Urothelium cell line (cell line): Measurements from ENCODE around the gene CD58.

Experiments used
- DNase-seq: peaks from one replicate; pipeline ENCODE4 v3.0.0; 2011; ENCODE audit warnings: low spot score, mixed read lengths
- FAIRE-seq: peaks from 2 replicates; lab custom pipeline; 2011; peaks lifted over from hg19 to GRCh38; lab: Jason Lieb, UNC

The CD58 gene

DNA sequence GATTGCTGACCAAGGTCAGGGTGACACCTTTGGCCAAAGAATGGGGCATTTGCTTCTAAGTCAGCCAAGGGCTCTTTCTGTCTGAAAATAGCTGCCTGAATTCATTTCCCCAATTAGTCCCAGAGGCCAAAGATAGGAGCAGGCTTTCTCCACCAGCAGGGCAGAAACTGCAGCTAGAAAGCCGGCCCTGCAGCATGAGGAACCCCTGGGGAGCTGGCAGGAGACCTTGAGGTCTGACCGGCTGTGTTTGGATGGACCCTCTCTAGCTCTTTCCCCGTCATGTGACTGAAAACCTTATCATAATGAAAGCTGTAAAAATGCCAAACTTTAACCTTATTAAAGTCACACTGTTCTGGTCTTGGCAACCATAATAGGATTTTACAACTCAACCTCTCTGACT lies 93.4 kb downstream of the CD58 start:
- no peak for DNase-seq
- FAIRE-seq, result no peak

DNA sequence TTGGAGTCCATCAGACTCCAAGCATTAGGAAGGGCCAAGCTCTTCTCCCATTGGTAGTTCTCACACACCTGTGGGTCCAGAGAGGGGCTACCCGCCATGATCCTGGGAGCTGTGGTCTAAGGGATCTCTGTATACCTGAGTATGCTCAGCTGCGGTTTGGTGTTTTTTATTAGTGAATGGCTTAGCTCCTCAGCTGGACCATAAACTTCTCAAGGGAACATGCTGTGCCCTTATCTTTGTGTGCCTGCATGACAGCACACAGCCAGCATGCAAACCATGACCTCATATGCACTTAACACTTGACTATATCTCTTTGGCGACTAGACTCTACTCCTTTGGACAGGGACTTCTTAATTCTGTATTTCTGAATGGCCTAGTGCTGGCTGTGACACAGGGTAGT lies 94.5 kb downstream of the CD58 start:
- DNase-seq, result no peak
- no peak for FAIRE-seq

DNA sequence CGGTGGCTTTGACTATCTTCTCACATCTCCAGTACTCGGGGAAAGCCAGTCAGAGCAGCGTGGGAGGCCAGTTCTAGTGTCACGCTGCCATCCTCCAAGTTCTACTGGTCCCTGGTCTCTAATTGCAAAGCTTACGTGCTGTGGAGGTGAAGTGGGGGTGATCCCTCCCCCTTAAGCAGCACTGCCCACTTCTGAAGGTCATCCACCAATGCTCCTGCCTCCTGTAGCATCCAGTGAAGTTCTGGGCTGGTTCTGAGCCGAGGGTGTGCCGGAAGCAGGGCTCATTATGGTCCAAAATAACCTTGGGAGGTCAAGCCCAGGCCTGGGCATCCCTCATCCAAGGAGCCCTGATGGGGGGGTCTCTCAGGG lies 95.0 kb downstream of the CD58 start:
- FAIRE-seq, result no peak

DNA sequence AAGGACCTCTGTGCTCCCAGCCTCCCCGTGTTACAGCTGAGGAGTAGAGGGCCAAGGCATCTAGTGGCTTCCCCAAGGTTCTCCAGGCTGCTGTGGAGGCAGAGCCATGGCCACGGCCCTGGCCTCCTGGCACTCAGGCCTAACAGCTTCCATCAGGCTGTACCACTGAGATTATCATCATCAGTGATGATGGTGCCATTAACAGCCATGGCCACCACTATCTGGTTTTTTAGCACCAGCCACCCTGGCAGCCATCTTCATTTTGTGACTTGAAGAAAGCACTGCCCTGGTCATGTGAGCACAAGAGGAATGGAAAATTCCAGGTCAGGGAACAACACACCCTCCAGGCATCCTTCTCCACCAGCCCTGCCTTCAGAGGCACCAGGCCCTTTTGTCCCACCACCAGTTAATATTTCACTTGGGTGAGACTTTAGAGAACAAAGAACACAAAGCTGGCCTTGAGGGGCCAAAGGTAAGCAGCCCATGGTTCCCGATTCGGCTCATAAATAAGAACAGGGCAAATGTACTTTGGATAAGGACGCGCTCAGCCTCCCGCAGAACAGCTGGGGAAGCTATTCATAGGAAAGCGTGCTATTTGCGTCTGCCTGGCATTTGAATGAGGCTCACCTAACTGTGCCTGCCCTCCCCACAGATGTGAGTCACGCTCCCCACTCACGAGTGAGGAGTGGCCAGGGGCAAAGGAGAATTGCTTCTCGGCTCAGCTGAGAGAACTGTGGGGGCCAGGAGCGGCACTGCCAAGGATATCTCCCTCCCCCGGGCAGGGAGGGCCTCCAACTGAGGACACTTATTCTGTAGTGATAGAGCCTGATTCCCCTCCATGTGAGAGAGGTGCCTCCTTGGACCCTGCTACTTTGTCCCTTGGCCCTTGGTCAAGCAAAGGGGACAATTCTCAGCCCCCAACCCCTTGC lies 95.6 kb downstream of the CD58 start:
- DNase-seq (no peak), FAIRE-seq (no peak)

More for the DNA sequence above, 95.0 kb downstream of the CD58 start:
- DNase-seq, result no peak

DNA sequence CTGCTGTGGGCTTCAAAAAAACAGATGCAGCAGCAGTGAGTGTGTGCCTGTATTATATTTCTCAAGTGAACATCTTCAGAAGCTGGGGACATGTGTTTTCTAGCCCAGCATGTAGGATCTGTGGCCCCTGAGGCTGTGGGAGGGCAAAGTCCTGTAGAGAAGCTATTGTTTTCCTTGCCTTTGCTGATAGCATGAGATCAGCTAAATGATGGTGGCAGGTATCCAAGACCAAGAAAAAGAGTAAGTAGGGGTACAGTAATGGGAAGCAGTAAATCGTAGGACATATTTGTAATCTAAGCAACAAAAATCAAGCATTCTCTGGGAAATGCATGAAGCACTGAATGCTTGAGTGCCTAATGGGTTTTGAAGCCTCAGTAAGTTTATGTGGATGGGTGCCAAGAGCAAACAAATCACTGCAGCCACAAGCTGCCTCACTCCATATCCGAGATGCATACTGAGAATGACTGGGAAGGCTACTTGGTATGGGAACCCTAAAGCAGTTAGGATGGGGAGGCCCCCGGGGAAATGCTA lies 98.3 kb downstream of the CD58 start:
- FAIRE-seq (no peak), DNase-seq (no peak)

DNA sequence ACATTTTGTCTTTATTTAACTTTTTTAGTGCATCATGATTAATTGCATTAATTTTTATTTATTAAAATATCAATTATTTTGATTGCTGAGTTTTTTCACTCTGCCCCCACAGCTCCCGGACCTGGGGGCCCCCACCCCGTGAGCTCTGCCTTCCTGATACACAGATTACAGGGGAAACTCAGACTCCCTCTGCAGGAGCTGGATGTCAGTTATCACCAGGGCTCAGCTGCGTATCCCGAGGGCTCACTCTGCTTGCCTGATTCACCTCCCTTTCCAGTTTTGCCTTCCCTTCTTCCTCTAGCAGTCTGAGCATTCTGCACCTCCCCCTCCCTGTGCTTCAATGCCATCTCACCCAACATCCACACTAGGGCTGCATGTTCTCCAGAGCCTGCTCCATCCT lies 99.6 kb downstream of the CD58 start:
- FAIRE-seq, result no peak

DNA sequence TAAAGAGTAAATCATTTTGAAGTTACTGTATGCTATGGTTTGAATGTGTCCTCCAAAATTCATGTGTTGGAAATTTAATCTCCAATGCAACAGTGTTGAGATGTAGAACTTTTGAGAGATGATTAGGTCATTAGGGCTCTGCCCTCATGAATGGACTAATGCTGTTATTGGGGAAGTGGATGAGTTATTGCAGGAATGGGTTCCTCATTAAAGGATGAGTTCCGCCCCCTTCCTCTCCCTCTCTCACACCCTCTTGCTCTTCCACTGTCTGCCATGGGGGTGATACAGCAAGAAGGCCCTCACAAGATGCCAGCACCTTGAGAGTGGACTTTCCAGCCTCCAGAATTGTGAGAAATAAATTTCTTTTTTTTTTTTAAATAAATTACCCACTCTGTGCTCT lies 100.2 kb downstream of the CD58 start:
- no peak for FAIRE-seq
- DNase-seq, result no peak

More for the DNA sequence above, 99.6 kb downstream of the CD58 start:
- DNase-seq, result no peak

DNA sequence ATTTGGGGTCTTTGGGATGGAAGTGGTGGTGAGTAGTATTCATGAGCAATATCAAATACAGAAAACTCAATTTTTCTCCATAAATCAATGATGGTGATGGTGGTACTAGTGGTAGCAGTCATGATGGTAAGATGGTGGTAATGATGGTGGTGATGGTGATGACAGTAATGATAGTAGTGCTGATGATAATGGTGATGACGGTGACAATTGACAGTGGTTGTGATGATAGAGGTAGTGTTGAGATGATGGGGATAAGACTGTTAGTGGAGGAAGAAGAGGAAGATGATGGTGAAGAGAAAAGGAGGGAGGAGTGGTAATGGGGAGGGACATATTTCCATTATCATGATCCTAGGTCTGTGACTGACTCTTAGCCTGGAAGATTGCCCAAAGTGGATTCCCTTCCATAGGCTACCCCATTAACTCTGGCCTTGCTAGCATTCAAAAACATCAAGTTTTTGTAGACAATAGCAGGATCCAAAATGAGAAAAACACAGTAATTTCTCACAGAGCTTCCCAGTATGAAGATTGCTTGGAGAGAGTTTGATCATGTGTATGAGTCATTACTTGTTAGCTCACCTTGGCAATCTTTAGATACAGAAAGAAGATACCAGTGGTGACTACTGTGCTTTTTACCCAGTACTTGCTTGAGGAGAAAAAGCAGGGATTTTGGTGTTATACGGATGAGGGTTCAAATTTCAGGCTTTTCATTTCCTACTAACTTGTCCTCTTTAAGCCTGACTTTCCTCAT lies 103.8 kb downstream of the CD58 start:
- FAIRE-seq, result no peak
- DNase-seq, result no peak

DNA sequence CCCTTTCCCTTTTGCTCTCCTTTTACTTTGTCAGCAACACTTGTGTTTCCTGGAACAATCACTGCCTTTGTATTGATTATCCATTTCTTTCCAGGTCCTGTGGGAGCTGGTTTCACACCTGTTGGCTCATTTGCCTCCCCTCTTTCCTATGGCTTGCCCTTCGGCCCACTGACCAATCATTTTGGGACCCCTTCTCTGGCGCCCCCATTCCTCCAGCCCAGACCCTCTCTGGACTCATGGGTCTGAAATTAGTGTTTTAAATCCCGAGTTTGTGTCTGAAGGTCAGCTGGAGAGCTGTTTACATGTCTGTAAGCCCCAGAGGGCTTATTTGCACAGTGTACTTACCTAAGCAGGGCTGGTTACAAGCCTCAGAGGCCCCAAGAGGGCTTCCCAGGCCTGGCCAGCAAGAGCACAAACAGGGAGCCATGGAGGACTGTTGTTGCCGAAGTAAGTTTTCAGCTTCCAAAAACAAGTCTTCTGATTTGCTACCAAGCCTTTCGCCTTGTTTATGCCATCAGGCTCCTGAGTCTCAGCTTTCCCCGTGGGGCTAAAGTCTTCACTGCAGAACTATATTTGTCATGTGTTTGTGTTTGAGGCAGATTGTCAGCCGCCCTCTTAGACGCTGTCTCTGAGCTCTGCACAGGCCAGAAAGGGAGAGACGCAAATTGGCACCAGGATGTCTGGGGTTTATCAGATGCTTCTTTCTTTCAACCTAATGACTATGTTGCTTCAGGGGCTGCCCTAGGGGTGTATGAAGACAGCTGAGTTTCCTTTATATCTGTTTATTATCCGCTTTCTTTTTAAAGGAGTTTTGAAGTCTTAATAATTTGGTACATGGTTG lies 104.8 kb downstream of the CD58 start:
- FAIRE-seq, result no peak
- DNase-seq, result no peak

DNA sequence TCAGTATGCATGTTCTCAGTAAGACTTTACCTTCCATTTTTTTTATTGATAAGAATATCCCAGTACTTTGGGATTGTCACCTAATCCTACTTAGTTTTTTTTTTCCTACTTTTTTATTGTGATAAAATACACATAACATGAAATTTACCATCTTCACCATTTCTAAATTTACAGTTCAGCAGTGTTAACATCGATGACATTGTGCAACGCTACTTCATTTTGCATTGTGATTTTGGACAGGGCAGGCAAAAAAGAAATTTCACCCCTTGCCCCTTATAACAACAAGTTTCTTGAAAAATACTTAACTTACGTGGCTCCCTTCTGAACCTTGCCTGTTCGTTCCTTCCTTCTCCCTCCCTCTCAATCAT lies 105.4 kb downstream of the CD58 start:
- DNase-seq, result no peak
- no peak for FAIRE-seq
